GM18907 (cell line): ENCODE measurements around the gene MUC4.
"Not testable (repeated sequence)": the region's sequence is repeated elsewhere in the genome, so short reads cannot be mapped to it uniquely, and the experiment has no call there.

Experiments
- ATAC-seq: cut with Tn5 transposase; IDR thresholded peaks from one replicate; pipeline ENCODE4 v1.9.1; 2021; ENCODE audit warnings: mild to moderate bottlenecking, moderate library complexity; ENCODE audit not compliant: unreplicated experiment

MUC4 gene

GRCh38 chr3:195744437-195744836, 67.3 kb downstream of the MUC4 start:
- no peak for ATAC-seq

- ATAC-seq, result no peak
Measured at GRCh38 chr3:195739561-195740111, 72.1 kb downstream of the MUC4 start.

- no peak for ATAC-seq
Measured at GRCh38 chr3:195738274-195739044, 73.3 kb downstream of the MUC4 start.

- ATAC-seq, result not testable (repeated sequence)
Measured at GRCh38 chr3:195737782-195738181, 73.9 kb downstream of the MUC4 start.

- ATAC-seq, result no peak
Measured at GRCh38 chr3:195736866-195737490, 74.8 kb downstream of the MUC4 start.

GRCh38 chr3:195735036-195735695, 76.6 kb downstream of the MUC4 start:
- ATAC-seq, result no peak

- ATAC-seq, result no peak
Measured at GRCh38 chr3:195732940-195733339, 78.8 kb downstream of the MUC4 start.

GRCh38 chr3:195731356-195731905, 80.3 kb downstream of the MUC4 start:
- ATAC-seq, result no peak

- ATAC-seq, result no peak
Measured at GRCh38 chr3:195729476-195730251, 82.1 kb downstream of the MUC4 start.

- ATAC-seq, result not testable (repeated sequence)
Measured at GRCh38 chr3:195728789-195729188, 82.9 kb downstream of the MUC4 start.

GRCh38 chr3:195727606-195728195, 84.0 kb downstream of the MUC4 start:
- ATAC-seq, result no peak

- ATAC-seq, result not testable (repeated sequence)
Measured at GRCh38 chr3:195725916-195726740, 85.6 kb downstream of the MUC4 start.

GRCh38 chr3:195724363-195724762, 87.4 kb downstream of the MUC4 start:
- ATAC-seq, result not testable (repeated sequence)

- ATAC-seq, result not testable (repeated sequence)
Measured at GRCh38 chr3:195722996-195723345, 88.8 kb downstream of the MUC4 start.

- not testable (repeated sequence) for ATAC-seq
Measured at GRCh38 chr3:195722139-195722995, 89.4 kb downstream of the MUC4 start.

GRCh38 chr3:195720831-195721506, 90.8 kb downstream of the MUC4 start, which contains the start of gene MUC20:
Gene MUC20 (plus strand): TSS chr3:195720978. CDS start chr3:195721008, 30 bp downstream.
- ATAC-seq, result not testable (repeated sequence)

- not testable (repeated sequence) for ATAC-seq
Measured at GRCh38 chr3:195719514-195720254, 92.0 kb downstream of the MUC4 start.
